H7 (cell line): Measurements from ENCODE around the gene CCDC197. TPM values are rescaled to one million over a fixed set of nuclear protein-coding genes. Genes with fewer than 3 reads are reported as not detected.
A peak's percentile ranks its signal among the peaks of the same experiment; 100 is the strongest.

Source experiments
- DNase-seq: peaks from one replicate; pipeline ENCODE4 v3.0.0; 2012
- H3K27me3 ChIP-seq: 2 replicates; pipeline ENCODE4 v1.6.0; 2011; ENCODE audit warnings: mild to moderate bottlenecking, low read length; ENCODE audit not compliant: control insufficient read depth, insufficient read depth
- H3K36me3 ChIP-seq: replicated peaks from 2 replicates; pipeline ENCODE4 v1.5.1; 2011; ENCODE audit warnings: low read length; ENCODE audit not compliant: control insufficient read depth, insufficient read depth
- H3K4me3 ChIP-seq: 2 replicates; pipeline ENCODE4 v1.5.1; 2011; ENCODE audit warnings: low read depth, mild to moderate bottlenecking, control low read depth, low read length, moderate library complexity; ENCODE audit not compliant: insufficient read depth
- total RNA-seq: library from RNA; depleted of rRNA; stranded (reverse); fragments of >200 nt; shearing (Covaris generic); gene quantifications from 2 replicates; pipeline ENCODE4 v1.2.3, GENCODE V29; 2014

The CCDC197 gene
- total RNA-seq, 1 experiment from 2014 or later: not detected

GRCh38 chr14:94026889-94027469 lies 29.9 kb downstream of the CCDC197 start:
- H3K4me3 ChIP-seq: peak overlapping the region; percentile 54
- peak; percentile 74 for DNase-seq
- no peaks in the 10 kb centered on the region for H3K36me3 ChIP-seq
- peaks cover 6% of the 10 kb centered on the region for H3K27me3 ChIP-seq

GRCh38 chr14:94027566-94028449 lies 30.7 kb downstream of the CCDC197 start:
- no peak for DNase-seq
- Histone ChIP-seq H3K27me3 (peaks cover 6% of the 10 kb centered on the region), H3K36me3 (no peaks in the 10 kb centered on the region), H3K4me3 (no peak overlapping the region)

GRCh38 chr14:94028450-94028826 lies 31.3 kb downstream of the CCDC197 start:
- no peak overlapping the region for H3K4me3 ChIP-seq
- peaks cover 6% of the 10 kb centered on the region for H3K27me3 ChIP-seq
- no peak for DNase-seq
- H3K36me3 ChIP-seq: no peaks in the 10 kb centered on the region

GRCh38 chr14:94029265-94029664 lies 32.2 kb downstream of the CCDC197 start:
- no peak overlapping the region for H3K4me3 ChIP-seq
- no peak for DNase-seq
- H3K27me3 ChIP-seq: peaks cover 6% of the 10 kb centered on the region
- no peaks in the 10 kb centered on the region for H3K36me3 ChIP-seq

- Histone ChIP-seq H3K27me3 (peaks cover 6% of the 10 kb centered on the region), H3K36me3 (no peaks in the 10 kb centered on the region), H3K4me3 (no peak overlapping the region)
- DNase-seq: no peak
Measured at GRCh38 chr14:94029671-94030203, 32.6 kb downstream of the CCDC197 start.

DNA sequence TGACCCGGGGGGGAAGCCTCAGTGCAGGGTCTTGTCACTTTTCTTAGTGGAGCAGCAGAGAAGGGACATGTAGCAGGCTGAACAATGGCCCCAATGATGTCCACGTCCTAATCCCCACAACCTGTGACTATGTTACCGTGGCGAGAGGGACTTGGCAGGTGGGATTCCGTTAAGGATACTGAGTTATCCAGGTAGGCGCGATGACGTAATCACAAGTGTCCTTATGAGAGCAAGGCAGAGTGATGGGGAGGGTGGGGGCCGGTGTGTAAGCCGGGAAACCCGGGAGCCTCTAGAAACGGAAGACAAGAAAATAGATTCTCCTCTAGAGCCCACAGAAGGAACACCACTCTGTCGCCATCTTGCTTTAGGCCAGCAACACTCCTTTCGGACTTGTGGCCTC lies 33.5 kb downstream of the CCDC197 start:
- DNase-seq: no peak
- Histone ChIP-seq H3K27me3 (peaks cover 6% of the 10 kb centered on the region), H3K36me3 (no peaks in the 10 kb centered on the region), H3K4me3 (no peak overlapping the region)

GRCh38 chr14:94031161-94031882 lies 34.2 kb downstream of the CCDC197 start:
- Histone ChIP-seq H3K27me3 (peaks cover 6% of the 10 kb centered on the region), H3K36me3 (no peaks in the 10 kb centered on the region), H3K4me3 (no peak overlapping the region)
- no peak for DNase-seq

DNA sequence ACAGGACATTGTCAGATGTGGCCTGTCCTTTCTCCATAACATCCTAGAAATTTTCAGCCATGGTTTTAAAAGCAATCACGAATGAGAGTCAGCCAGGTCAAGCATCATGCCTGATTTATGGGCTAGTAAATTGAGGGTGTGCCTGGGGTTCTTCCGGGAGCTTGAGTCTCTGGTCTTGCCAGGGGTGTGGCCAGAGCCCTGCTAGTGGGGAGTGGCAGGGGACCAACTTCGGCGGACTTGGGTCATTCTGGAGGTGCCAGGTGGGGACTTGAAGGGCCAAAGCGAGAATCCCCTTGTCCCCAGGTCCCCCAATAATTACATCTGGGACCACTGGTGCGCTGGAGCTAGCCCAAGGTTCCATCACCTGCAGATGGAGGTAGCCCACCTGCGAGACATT lies 34.8 kb downstream of the CCDC197 start:
- peaks cover 3% of the 10 kb centered on the region for H3K27me3 ChIP-seq
- no peak overlapping the region for H3K4me3 ChIP-seq
- no peak for DNase-seq
- no peaks in the 10 kb centered on the region for H3K36me3 ChIP-seq

- Histone ChIP-seq H3K27me3 (no peaks in the 10 kb centered on the region), H3K4me3 (no peak overlapping the region), H3K36me3 (no peaks in the 10 kb centered on the region; the same call in 1 of the 2 replicates)
- no peak for DNase-seq
Measured at GRCh38 chr14:94034886-94035285, 37.8 kb downstream of the CCDC197 start.

DNA sequence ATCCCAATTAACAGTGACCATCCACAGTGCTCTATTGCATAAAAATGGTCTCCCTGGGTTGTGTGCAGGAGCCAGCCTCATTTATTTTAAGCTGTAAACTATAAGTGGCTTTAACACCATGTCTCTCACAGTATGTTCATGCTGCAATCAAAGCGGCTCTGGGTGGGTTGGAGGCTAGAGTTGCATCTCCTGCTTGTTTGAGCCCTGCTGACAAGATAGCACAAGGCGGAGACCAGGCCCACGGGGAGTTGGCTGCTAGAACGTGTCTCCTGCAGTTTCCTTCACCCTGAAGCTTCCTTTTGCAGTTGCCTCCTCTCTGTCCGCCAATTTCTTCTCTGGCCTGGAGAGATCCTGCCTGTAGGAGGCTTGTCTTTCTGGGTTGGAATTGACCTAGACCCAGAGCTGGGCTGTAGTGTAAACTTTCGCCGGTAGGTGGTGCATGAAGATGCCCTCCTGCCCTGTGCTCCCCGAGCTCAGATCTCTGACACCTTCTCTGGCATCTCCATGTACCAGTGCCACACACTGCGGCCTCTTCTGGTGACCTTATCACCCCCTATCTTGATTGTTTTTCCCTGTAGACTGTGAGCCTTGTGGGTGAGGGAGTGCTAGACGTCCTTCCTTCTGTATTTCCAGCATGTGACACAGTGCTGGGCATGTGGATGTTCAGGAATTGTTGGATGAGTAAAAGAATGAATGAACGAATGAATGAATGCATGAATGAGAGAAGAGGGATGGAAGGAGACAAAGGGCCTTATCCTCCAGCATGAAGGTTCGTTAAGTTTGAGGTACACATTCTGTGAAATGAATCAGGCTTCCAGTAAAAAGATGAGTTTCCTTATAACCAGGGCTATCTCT lies 39.4 kb downstream of the CCDC197 start:
- DNase-seq: peak; percentile 90
- Histone ChIP-seq H3K4me3 (no peak overlapping the region), H3K27me3 (no peaks in the 10 kb centered on the region), H3K36me3 (no peaks in the 10 kb centered on the region; the same call in 1 of the 2 replicates)

- Histone ChIP-seq H3K27me3 (no peaks in the 10 kb centered on the region), H3K36me3 (no peaks in the 10 kb centered on the region; the same call in 1 of the 2 replicates), H3K4me3 (no peak overlapping the region)
- no peak for DNase-seq
Measured at GRCh38 chr14:94037954-94038353, 40.9 kb downstream of the CCDC197 start.

GRCh38 chr14:94038510-94038909 lies 41.4 kb downstream of the CCDC197 start:
- Histone ChIP-seq H3K4me3 (no peak overlapping the region), H3K27me3 (no peaks in the 10 kb centered on the region), H3K36me3 (no peaks in the 10 kb centered on the region; the same call in 1 of the 2 replicates)
- DNase-seq: no peak

DNA sequence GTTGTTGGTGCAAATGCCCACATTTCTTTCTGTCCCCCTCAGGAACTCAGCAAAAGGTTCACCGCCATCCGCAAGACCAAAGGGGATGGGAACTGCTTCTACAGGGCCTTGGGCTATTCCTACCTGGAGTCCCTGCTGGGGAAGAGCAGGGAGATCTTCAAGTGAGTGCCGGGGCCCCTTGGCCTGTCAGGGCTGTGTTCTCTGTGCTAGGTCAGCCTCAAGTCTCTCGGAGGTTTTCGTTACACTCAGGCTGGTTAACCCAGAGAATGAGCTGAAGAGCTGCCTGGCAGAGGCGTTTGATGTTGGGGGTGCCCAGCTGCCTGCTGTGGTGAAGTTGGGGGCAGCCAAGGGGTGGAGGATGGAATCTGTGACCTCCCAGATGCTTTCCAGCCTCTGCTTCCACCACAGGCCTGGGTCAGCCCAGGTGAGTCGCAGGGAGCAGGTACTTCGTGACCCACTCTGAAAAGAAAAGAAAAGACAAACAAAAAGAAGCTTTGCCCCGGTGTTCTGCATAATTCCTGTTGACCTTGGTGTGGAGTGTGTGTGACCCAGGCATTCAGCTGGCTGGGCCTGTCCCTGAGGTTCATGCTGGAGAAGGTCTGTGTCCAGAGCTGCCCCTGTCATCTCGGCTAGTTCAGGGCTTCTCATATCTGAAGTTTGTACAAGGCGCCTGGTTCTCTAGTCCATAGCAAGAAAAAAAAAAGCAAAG lies 42.0 kb downstream of the CCDC197 start:
- Histone ChIP-seq H3K27me3 (no peaks in the 10 kb centered on the region), H3K36me3 (peaks cover 1% of the 10 kb centered on the region), H3K4me3 (no peak overlapping the region)
- no peak for DNase-seq
